Measurements from ENCODE around the gene GSK3B. TPM values are rescaled to one million over a fixed set of nuclear protein-coding genes. Genes with fewer than 3 reads are reported as not detected.

The GSK3B gene
- polyA plus RNA-seq, 1 donor (not counting 4 experiments of a cell fraction or from before 2014, with no cell fraction given): 73.3 TPM

DNA sequence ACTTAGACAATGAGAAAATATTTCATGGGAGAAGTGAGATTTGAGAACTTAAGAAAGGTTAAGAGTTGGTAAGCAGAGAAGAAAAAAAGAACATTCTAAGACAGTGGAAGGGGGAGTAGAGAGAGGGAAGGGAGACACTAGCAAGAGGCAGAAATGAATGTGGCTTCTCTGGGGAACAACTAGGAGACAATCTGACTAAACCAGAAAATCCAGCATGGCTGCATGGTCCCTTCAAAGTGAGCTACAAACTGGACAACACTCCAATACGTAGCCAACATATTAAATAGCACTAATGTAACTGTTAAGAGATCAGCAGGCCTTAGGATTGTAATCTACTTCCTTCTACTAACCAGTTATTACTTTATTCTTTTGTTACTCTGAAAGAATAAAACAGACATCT, 222.7 kb downstream of the GSK3B start:
- TF ChIP-seq CTCF (optimal IDR thresholded peaks at IDR 0.05 in 1 of 3, IDR thresholded peaks at IDR 0.05 in 1 of 3, conservative IDR thresholded peaks at IDR 0.05 in 1 of 3; ENCODE audit: extremely low read depth in 1 of 3, insufficient read depth in 2 of 3, low read length in 3 of 3): no peak
- TF ChIP-seq EZH2 (IDR thresholded peaks at IDR 0.05; ENCODE audit: low read length): no peak
- dilution Hi-C loops (cut with MboI; ENCODE audit: extremely low pct_ligation_motif_present, low sequenced_read_pairs): no loop called here
- H3K79me2 ChIP-seq (ENCODE audit: control insufficient read depth, insufficient read depth, low read length): peaks cover 8% of the 10 kb centered on the region

GRCh38 chr3:119870512-119870911, 223.7 kb downstream of the GSK3B start:
- Histone ChIP-seq H3K4me1 (ENCODE audit: control insufficient read depth, extremely low read depth, insufficient read depth, low read length) (no peaks in the 10 kb centered on the region), H4K20me1 (ENCODE audit: control insufficient read depth, extremely low read depth, insufficient read depth, low read length) (no peaks in the 10 kb centered on the region), H2AFZ (ENCODE audit: control insufficient read depth, low read length) (no peak overlapping the region), H3K9me3 (ENCODE audit: control insufficient read depth, low read depth, low read length) (no peaks in the 10 kb centered on the region), H3K4me3 (ENCODE audit: control insufficient read depth in 2 of 3, extremely low read depth in 1 of 3, insufficient read depth in 2 of 3, low read depth in 1 of 3, low read length in 3 of 3) (no peak overlapping the region), H3K27me3 (ENCODE audit: control insufficient read depth, extremely low read depth, insufficient read depth, low read length) (no peaks in the 10 kb centered on the region), H3K4me2 (ENCODE audit: control insufficient read depth, extremely low read depth, insufficient read depth, low read depth, low read length) (no peak overlapping the region), H3K9ac (ENCODE audit: control insufficient read depth, extremely low read depth, insufficient read depth, low read length) (no peak overlapping the region), H3K27ac (ENCODE audit: control insufficient read depth, insufficient read depth, low read length) (no peak overlapping the region), H3K9me1 (ENCODE audit: control insufficient read depth, extremely low read depth, insufficient read depth, low read length) (no peaks in the 10 kb centered on the region), H3K79me2 (ENCODE audit: control insufficient read depth, insufficient read depth, low read length) (peaks cover 8% of the 10 kb centered on the region), H3K36me3 (ENCODE audit: control insufficient read depth in 2 of 2, extremely low read depth in 1 of 2, insufficient read depth in 2 of 2, low read length in 2 of 2) (peaks cover 0 to 8% of the 10 kb centered on the region in 2 experiments)
- dilution Hi-C loops (cut with MboI; ENCODE audit: extremely low pct_ligation_motif_present, low sequenced_read_pairs): no loop called here
- no peak for TF ChIP-seq EZH2 (IDR thresholded peaks at IDR 0.05; ENCODE audit: low read length)
- no peak for TF ChIP-seq CTCF (optimal IDR thresholded peaks at IDR 0.05 in 1 of 3, IDR thresholded peaks at IDR 0.05 in 1 of 3, conservative IDR thresholded peaks at IDR 0.05 in 1 of 3; ENCODE audit: extremely low read depth in 1 of 3, insufficient read depth in 2 of 3, low read length in 3 of 3)
- FAIRE-seq (no peak), DNase-seq (ENCODE audit: low read depth, low spot score) (no peak)

More for the DNA sequence above, 222.7 kb downstream of the GSK3B start:
- Histone ChIP-seq H3K9me1 (ENCODE audit: control insufficient read depth, extremely low read depth, insufficient read depth, low read length) (no peaks in the 10 kb centered on the region), H3K36me3 (ENCODE audit: control insufficient read depth in 2 of 2, extremely low read depth in 1 of 2, insufficient read depth in 2 of 2, low read length in 2 of 2) (peaks cover 0 to 8% of the 10 kb centered on the region in 2 experiments), H2AFZ (ENCODE audit: control insufficient read depth, low read length) (no peak overlapping the region), H4K20me1 (ENCODE audit: control insufficient read depth, extremely low read depth, insufficient read depth, low read length) (no peaks in the 10 kb centered on the region), H3K4me2 (ENCODE audit: control insufficient read depth, extremely low read depth, insufficient read depth, low read depth, low read length) (no peak overlapping the region), H3K27me3 (ENCODE audit: control insufficient read depth, extremely low read depth, insufficient read depth, low read length) (no peaks in the 10 kb centered on the region), H3K4me1 (ENCODE audit: control insufficient read depth, extremely low read depth, insufficient read depth, low read length) (no peaks in the 10 kb centered on the region), H3K4me3 (ENCODE audit: control insufficient read depth in 2 of 3, extremely low read depth in 1 of 3, insufficient read depth in 2 of 3, low read depth in 1 of 3, low read length in 3 of 3) (no peak overlapping the region), H3K9me3 (ENCODE audit: control insufficient read depth, low read depth, low read length) (no peaks in the 10 kb centered on the region), H3K9ac (ENCODE audit: control insufficient read depth, extremely low read depth, insufficient read depth, low read length) (no peak overlapping the region), H3K27ac (ENCODE audit: control insufficient read depth, insufficient read depth, low read length) (no peak overlapping the region)
- no peak for FAIRE-seq
- DNase-seq (ENCODE audit: low read depth, low spot score): no peak
